Karpas-422 (cell line): ENCODE measurements around the gene AHDC1. TPM values are rescaled to one million over a fixed set of nuclear protein-coding genes. Genes with fewer than 3 reads are reported as not detected.
A peak's percentile ranks its signal among the peaks of the same experiment; 100 is the strongest.
"Not testable (repeated sequence)": the region's sequence is repeated elsewhere in the genome, so short reads cannot be mapped to it uniquely, and the experiment has no call there.

Source experiments
- DNase-seq: peaks from one replicate; pipeline ENCODE4 v3.0.0-alpha.2; 2015
- H2AFZ ChIP-seq: fragments of 200-600 bp; sonication (generic); 2 replicates; pipeline ENCODE4 v1.6.1; 2014; ENCODE audit warnings: antibody characterized with exemption, low read length, mixed read lengths
- H3K27ac ChIP-seq: fragments of 200-600 bp; sonication (generic); 2 replicates; pipeline ENCODE4 v1.5.1; 2014; ENCODE audit warnings: mild to moderate bottlenecking, low read length, moderate library complexity
- H3K27me3 ChIP-seq: fragments of 200-600 bp; sonication (generic); 2 replicates; pipeline ENCODE4 v1.6.1; 2014; ENCODE audit warnings: low read length, mixed read lengths
- H3K36me3 ChIP-seq: fragments of 200-600 bp; sonication (generic); 2 replicates; pipeline ENCODE4 v1.6.1; 2014; ENCODE audit warnings: low read length, mixed read lengths; ENCODE audit not compliant: insufficient read depth
- H3K4me1 ChIP-seq: fragments of 200-600 bp; sonication (generic); 2 replicates; pipeline ENCODE4 v1.6.1; 2014; ENCODE audit warnings: mild to moderate bottlenecking, low read length, mixed read lengths
- H3K4me2 ChIP-seq: fragments of 200-600 bp; sonication (generic); 2 replicates; pipeline ENCODE4 v1.6.1; 2014; ENCODE audit warnings: low read length, low read depth, mild to moderate bottlenecking; ENCODE audit not compliant: poor library complexity, severe bottlenecking
- H3K4me3 ChIP-seq: fragments of 200-600 bp; sonication (generic); 2 replicates; pipeline ENCODE4 v1.5.1; 2014; ENCODE audit warnings: mild to moderate bottlenecking, antibody characterized with exemption, low read length, mixed read lengths
- H3K79me2 ChIP-seq: fragments of 200-600 bp; sonication (generic); 2 replicates; pipeline ENCODE4 v1.6.1; 2014; ENCODE audit warnings: mild to moderate bottlenecking, low read length, mixed read lengths
- H3K9ac ChIP-seq: fragments of 200-600 bp; sonication (generic); 2 replicates; pipeline ENCODE4 v1.6.0; 2014; ENCODE audit warnings: low read length
- H3K9me2 ChIP-seq: fragments of 200-600 bp; sonication (generic), shearing (Covaris generic); replicated peaks from 2 replicates; pipeline ENCODE4 v1.6.0; 2014; ENCODE audit warnings: mild to moderate bottlenecking, low read length, moderate library complexity; ENCODE audit not compliant: insufficient read depth
- H3K9me3 ChIP-seq: fragments of 300-700, 200-600 bp; sonication (generic); 2 replicates; pipeline ENCODE4 v1.6.1; 2014; ENCODE audit warnings: low read length, mixed read lengths
- H4K20me1 ChIP-seq: fragments of 200-600 bp; sonication (generic); 2 replicates; pipeline ENCODE4 v1.6.1; 2014; ENCODE audit warnings: mild to moderate bottlenecking, antibody characterized with exemption, low read length, low read depth; ENCODE audit not compliant: insufficient read depth
- total RNA-seq: library from RNA; depleted of rRNA; stranded (reverse); fragments of >200 nt; shearing (Covaris generic); gene quantifications from 2 replicates; pipeline ENCODE4 v1.2.3, GENCODE V29; 2014; ENCODE audit warnings: low replicate concordance

The AHDC1 gene
- total RNA-seq, 1 experiment from 2014 or later, result 2.2 TPM

DNA sequence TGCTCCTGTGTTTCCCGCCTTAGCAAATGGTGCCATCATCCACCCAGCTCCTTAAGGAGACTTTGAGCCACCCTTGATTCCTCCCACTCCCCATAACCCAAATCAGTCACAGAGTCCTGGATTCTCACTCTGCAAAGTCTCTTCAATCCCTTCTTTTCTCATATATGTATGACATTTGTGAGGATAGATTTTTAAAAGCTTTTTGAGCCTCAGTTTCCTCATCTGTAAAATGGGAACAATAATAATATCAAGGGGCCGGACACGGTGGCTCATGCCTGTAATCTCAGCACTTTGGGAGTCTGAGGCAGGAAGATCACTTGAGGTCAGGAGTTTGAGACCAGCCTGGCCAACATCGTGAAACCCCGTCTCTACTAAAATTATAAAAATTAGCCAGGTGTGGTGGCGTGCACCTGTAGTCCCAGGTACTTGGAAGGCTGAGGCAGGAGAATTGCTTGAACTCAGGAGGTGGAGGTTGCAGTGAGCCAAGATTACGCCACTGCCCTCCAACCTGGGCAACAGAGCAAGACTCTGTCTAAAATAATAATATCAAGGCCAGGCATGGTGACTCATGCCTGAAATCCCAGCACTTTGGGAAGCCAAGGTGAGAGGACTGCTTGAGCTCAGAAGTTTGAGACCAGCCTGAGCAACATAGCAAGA, 16.0 kb upstream of the AHDC1 start:
- not testable (repeated sequence) for H3K4me2 ChIP-seq, H3K9me3 ChIP-seq, H3K9ac ChIP-seq, H3K27ac ChIP-seq, H3K9me2 ChIP-seq, H3K4me3 ChIP-seq, H3K79me2 ChIP-seq, H4K20me1 ChIP-seq, H3K36me3 ChIP-seq, DNase-seq, H3K27me3 ChIP-seq, H2AFZ ChIP-seq
- H3K4me1 ChIP-seq, result peaks cover 24% of the 10 kb centered on the region

DNA sequence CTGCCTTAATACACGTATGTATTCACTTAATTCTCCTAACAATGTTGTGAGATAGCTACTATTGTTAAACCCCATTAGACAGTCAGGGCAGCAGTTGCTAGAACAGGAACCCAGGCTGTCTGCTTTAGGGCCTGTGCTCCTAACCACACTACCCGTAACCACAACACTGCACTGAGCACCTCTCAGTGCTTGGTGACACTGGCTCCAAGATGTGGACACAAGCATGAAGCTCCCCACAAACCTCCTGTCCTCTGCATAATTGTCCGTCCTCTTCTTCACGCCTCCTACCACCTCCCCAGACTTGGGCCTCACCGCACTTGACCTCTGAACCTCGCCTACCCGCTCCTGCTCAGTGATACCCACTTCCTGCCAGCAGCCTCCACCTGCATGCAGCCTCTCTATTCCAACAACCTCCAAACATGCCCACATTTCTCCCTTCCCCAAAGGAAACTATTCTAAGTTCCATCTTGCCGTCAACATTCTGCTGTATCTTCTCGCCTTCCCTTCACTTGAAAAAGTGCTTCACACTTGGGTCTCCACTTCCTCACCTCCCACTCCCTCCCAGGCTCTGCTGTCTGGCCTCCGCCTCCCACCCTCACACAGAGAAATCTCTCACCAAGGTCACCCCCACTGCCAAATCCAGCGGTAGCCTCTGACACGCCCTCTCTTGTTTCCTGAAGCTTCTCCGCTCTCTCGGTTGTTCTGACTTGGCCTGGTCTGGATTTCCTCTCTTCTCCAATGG, 14.6 kb upstream of the AHDC1 start:
- H3K9ac ChIP-seq, result no peak overlapping the region
- H4K20me1 ChIP-seq, result no peaks in the 10 kb centered on the region
- H2AFZ ChIP-seq, result no peak overlapping the region; the same call in 1 of the 2 replicates
- H3K4me1 ChIP-seq, result peaks cover 19% of the 10 kb centered on the region
- H3K27ac ChIP-seq, result no peak overlapping the region
- DNase-seq, result no peak
- no peaks in the 10 kb centered on the region for H3K27me3 ChIP-seq
- no peak overlapping the region for H3K4me3 ChIP-seq
- H3K79me2 ChIP-seq, result no peaks in the 10 kb centered on the region
- H3K9me2 ChIP-seq, result no peaks in the 10 kb centered on the region
- H3K36me3 ChIP-seq, result no peaks in the 10 kb centered on the region
- H3K9me3 ChIP-seq, result no peaks in the 10 kb centered on the region
- no peak overlapping the region for H3K4me2 ChIP-seq

- Histone ChIP-seq H3K4me1 (peaks cover 19% of the 10 kb centered on the region), H3K9me2 (no peaks in the 10 kb centered on the region), H3K27ac (no peak overlapping the region), H3K4me2 (no peak overlapping the region), H3K36me3 (no peaks in the 10 kb centered on the region), H4K20me1 (no peaks in the 10 kb centered on the region), H3K27me3 (no peaks in the 10 kb centered on the region), H3K9me3 (no peaks in the 10 kb centered on the region), H2AFZ (no peak overlapping the region), H3K4me3 (no peak overlapping the region), H3K9ac (no peak overlapping the region), H3K79me2 (no peaks in the 10 kb centered on the region)
- no peak for DNase-seq
These were observed 13.5 kb upstream of the AHDC1 start for GRCh38 chr1:27617420-27617819.

DNA sequence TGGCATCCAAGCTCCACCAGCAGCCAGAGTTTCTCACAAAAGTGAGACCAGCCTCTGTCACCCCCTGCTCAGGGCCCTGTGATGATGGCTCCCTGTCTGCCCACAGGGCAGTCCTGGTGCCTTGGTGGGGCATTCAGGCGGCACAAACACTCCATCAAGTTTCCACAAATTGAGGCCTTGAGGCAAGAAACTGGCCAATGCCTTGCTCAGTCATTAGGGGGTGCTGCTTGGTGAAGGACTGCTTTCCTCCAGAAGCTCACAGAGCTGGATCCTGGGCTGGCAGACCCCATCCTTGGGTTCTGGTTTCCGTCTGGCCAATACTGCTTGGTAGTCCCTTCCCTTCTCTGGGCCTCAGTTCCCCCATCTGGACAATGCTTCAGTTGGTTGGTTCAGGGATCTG, 12.5 kb upstream of the AHDC1 start:
- H3K27ac ChIP-seq, result no peak overlapping the region
- DNase-seq, result peak; percentile 65

GRCh38 chr1:27615346-27616192, 11.6 kb upstream of the AHDC1 start:
- Histone ChIP-seq H3K79me2 (no peaks in the 10 kb centered on the region), H2AFZ (no peak overlapping the region), H3K4me3 (no peak overlapping the region), H3K4me2 (no peak overlapping the region), H3K27me3 (no peaks in the 10 kb centered on the region), H3K9ac (no peak overlapping the region), H3K27ac (no peak overlapping the region), H3K4me1 (peaks cover 21% of the 10 kb centered on the region), H3K9me3 (no peaks in the 10 kb centered on the region), H4K20me1 (no peaks in the 10 kb centered on the region), H3K36me3 (no peaks in the 10 kb centered on the region), H3K9me2 (no peaks in the 10 kb centered on the region)
- DNase-seq, result no peak

More for the DNA sequence above, 12.5 kb upstream of the AHDC1 start:
- H3K79me2 ChIP-seq, result no peaks in the 10 kb centered on the region
- H2AFZ ChIP-seq, result no peak overlapping the region
- H3K9me2 ChIP-seq, result no peaks in the 10 kb centered on the region
- H3K36me3 ChIP-seq, result no peaks in the 10 kb centered on the region
- no peak overlapping the region for H3K4me3 ChIP-seq
- no peaks in the 10 kb centered on the region for H3K27me3 ChIP-seq
- no peak overlapping the region for H3K9ac ChIP-seq
- H3K9me3 ChIP-seq, result no peaks in the 10 kb centered on the region
- H3K4me1 ChIP-seq, result peaks cover 18% of the 10 kb centered on the region
- no peak overlapping the region for H3K4me2 ChIP-seq
- no peaks in the 10 kb centered on the region for H4K20me1 ChIP-seq

DNA sequence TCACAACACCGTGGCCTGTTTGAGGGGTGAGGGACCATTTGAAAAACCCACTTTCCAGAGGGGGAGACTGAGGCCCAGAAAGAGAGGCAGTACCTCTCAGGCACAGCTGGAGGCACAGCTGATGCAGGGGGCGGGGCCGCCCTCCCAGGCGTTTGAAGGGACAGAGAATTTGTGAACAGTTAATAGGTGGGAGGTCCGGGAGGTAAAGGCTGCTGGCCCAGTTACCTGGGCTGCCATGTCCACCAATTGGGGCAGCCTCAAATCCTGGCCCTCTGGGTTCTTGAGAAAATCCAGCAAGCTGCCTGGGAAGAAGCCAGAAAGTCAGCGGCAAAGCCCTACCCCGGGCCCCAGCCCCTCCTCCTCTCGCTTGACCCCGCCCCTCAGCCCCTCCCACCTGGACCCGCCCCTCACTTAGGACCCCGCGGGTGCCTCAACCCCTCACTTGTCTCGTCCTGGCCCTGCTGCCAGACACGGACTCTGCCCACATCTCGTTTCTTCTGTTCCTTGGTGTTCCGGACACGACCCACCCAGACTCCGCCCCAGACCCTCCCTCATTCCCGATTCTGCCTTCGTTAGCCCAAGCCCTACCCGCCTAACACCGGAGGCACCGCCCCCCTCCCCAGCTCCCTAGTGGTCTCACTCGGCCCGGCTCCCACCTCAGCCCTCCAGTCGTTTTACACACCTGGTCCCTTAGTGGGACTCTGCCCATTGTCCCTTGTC, 10.8 kb upstream of the AHDC1 start:
- Histone ChIP-seq H3K9me2 (no peaks in the 10 kb centered on the region), H3K36me3 (no peaks in the 10 kb centered on the region), H3K4me3 (no peak overlapping the region), H3K9me3 (no peaks in the 10 kb centered on the region), H4K20me1 (no peaks in the 10 kb centered on the region), H3K9ac (no peak overlapping the region), H3K4me2 (no peak overlapping the region), H3K4me1 (peaks cover 29% of the 10 kb centered on the region), H3K27me3 (no peaks in the 10 kb centered on the region), H3K79me2 (no peaks in the 10 kb centered on the region), H3K27ac (no peak overlapping the region), H2AFZ (no peak overlapping the region)
- no peak for DNase-seq

- DNase-seq, result no peak
These were observed 10.2 kb upstream of the AHDC1 start for GRCh38 chr1:27614043-27614624.

More at GRCh38 chr1:27614043-27614624, 10.2 kb upstream of the AHDC1 start:
- Histone ChIP-seq H3K27me3 (no peaks in the 10 kb centered on the region), H3K4me1 (peaks cover 35% of the 10 kb centered on the region), H4K20me1 (no peaks in the 10 kb centered on the region), H3K79me2 (no peaks in the 10 kb centered on the region), H3K27ac (no peak overlapping the region), H3K4me3 (no peak overlapping the region), H3K9me2 (no peaks in the 10 kb centered on the region), H3K9ac (no peak overlapping the region), H3K36me3 (no peaks in the 10 kb centered on the region), H2AFZ (no peak overlapping the region), H3K4me2 (no peak overlapping the region), H3K9me3 (no peaks in the 10 kb centered on the region)
